ENCODE data around the gene NR6A1. TPM values are rescaled to one million over a fixed set of nuclear protein-coding genes. Genes with fewer than 3 reads are reported as not detected.

Gene NR6A1
- total and polyA plus RNA-seq, 2 of the 8 experiments (the other 6 are each of a cell fraction or from before 2014, with no cell fraction given): 93.2 to 237 TPM

DNA sequence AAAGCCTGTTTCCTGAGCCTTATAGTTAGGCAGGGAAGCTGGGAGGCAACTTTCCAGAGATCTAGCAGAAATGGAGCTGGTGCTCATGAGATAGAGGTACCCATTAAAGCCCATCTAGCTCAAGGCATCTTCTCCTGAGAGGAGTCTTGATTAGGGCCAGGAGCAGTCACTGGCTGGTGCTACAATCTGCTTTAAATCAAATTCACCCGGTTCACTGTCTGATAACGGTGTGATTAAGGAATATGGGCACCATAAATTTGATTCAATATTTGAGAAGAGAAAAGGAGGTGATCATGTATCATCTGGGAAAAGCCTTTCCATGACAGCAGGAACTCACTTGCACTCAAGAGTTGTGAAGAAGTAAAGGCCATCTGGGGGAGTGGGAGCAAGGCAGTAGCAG is 240.0 kb downstream of the NR6A1 start:
- Histone ChIP-seq H3K4me2 (ENCODE audit: insufficient read depth in 1 of 2, low read depth in 2 of 2, low read length in 2 of 2) (no peak overlapping the region), H2BK12ac (ENCODE audit: low read depth, low read length) (no peak overlapping the region), H2BK15ac (ENCODE audit: low read length) (no peak overlapping the region), H4K5ac (ENCODE audit: insufficient read length, low read depth, low read length) (no peak overlapping the region), H2BK20ac (ENCODE audit: low read length) (no peak overlapping the region), H3K23ac (ENCODE audit: insufficient read length) (no peak overlapping the region), H2BK120ac (replicated peaks; ENCODE audit: low read depth, low read length) (no peak overlapping the region), H3K56ac (replicated peaks; ENCODE audit: insufficient read length, low read depth, low read length) (no peak overlapping the region), H4K8ac (ENCODE audit: extremely low read depth, insufficient read depth, low read length) (no peak overlapping the region), H2BK5ac (ENCODE audit: low read depth, low read length) (no peak overlapping the region), H3K79me2 (ENCODE audit: control insufficient read depth in 1 of 2, insufficient read depth in 2 of 2, low read length in 2 of 2) (no peaks in the 10 kb centered on the region), H3K4me1 (replicated peaks in 1 of 4; ENCODE audit: control insufficient read depth in 3 of 4, insufficient read depth in 4 of 4, low read length in 3 of 4) (no peaks in the 10 kb centered on the region), H3K9ac (replicated peaks in 1 of 4; ENCODE audit: extremely low read depth in 1 of 4, low read depth in 3 of 4, low read length in 3 of 4) (no peak overlapping the region), H3K79me1 (ENCODE audit: low read depth, low read length) (no peaks in the 10 kb centered on the region), H4K91ac (replicated peaks; ENCODE audit: insufficient read length, low read length) (no peak overlapping the region), H3K4ac (replicated peaks; ENCODE audit: insufficient read length, low read depth, low read length) (no peak overlapping the region), H3K9me3 (ENCODE audit: insufficient read depth in 2 of 2, low read depth in 1 of 2, low read length in 1 of 2) (no peaks in the 10 kb centered on the region), H2AK5ac (ENCODE audit: low read depth, low read length) (no peak overlapping the region), H4K20me1 (replicated peaks in 1 of 2; ENCODE audit: control insufficient read depth in 1 of 2, insufficient read depth in 2 of 2, low read length in 2 of 2) (peaks cover 0 to 2% of the 10 kb centered on the region in 2 experiments), H3K23me2 (ENCODE audit: low read depth, low read length) (no peaks in the 10 kb centered on the region), H3K4me3 (ENCODE audit: extremely low read depth in 1 of 4, insufficient read depth in 2 of 4, low read depth in 3 of 4, low read length in 4 of 4) (no peak overlapping the region), H3K36me3 (ENCODE audit: control insufficient read depth in 2 of 4, insufficient read depth in 4 of 4, low read length in 3 of 4) (peaks cover 11 to 37% (median 30%) of the 10 kb centered on the region in 4 experiments), H3K27me3 (replicated peaks in 1 of 4; ENCODE audit: control insufficient read depth in 3 of 4, extremely low read depth in 1 of 4, insufficient read depth in 3 of 4, low read length in 3 of 4) (no peaks in the 10 kb centered on the region), H2AFZ (ENCODE audit: low read length) (no peak overlapping the region), H3K18ac (ENCODE audit: extremely low read depth, low read length) (no peak overlapping the region), H3K27ac (ENCODE audit: low read depth, low read length) (no peak overlapping the region), H3K14ac (ENCODE audit: insufficient read length) (no peak overlapping the region)
- POLR2A ChIA-PET (ENCODE audit: partially characterized antibody): no interaction called here
- FAIRE-seq (no peak), DNase-seq (ENCODE audit: low read depth in 1 of 2, low spot score in 2 of 2) (no peak)
- WGBS, 2 experiments (ENCODE audit: extremely low coverage in 1 of 2, insufficient coverage in 1 of 2, insufficient read length in 1 of 2, insufficient replicate concordance in 2 of 2, low coverage in 1 of 2, low lambda C conversion rate in 2 of 2, missing lambda C conversion rate in 1 of 2): 95% methylated on average over 2 of the region's 2 CpGs; no CpG with 5 or more reads in 1 of the 2 experiments
- CTCF ChIA-PET (ENCODE audit: partially characterized antibody): interaction anchor here (0.8 to 1.0 kb wide), 3 partner anchors 21 to 85 kb away, joined by 3 to 4 read pairs (median 3); no protein-coding TSS in a partner anchor
- TF ChIP-seq, protein P1, sequence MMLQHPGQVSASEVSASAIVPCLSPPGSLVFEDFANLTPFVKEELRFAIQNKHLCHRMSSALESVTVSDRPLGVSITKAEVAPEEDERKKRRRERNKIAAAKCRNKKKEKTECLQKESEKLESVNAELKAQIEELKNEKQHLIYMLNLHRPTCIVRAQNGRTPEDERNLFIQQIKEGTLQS (IDR thresholded peaks at IDR 0.05; ENCODE audit: insufficient read depth, low read depth, low read length): no peak
- TF ChIP-seq POLR2AphosphoS5 (IDR thresholded peaks at IDR 0.05; ENCODE audit: low read depth, low read length): no peak
- no peak for TF ChIP-seq BRCA1 (IDR thresholded peaks at IDR 0.05; ENCODE audit: low read depth, low read length)
- no peak for TF ChIP-seq HDAC6 (IDR thresholded peaks at IDR 0.05; ENCODE audit: low read depth, low read length)
- no peak for TF ChIP-seq MAFK (IDR thresholded peaks at IDR 0.05; ENCODE audit: low read depth, low read length)
- no peak for TF ChIP-seq CEBPB (IDR thresholded peaks at IDR 0.05; ENCODE audit: low read depth, low read length)
- TF ChIP-seq SP2 (IDR thresholded peaks at IDR 0.05; ENCODE audit: low read length): no peak
- TF ChIP-seq JUN (IDR thresholded peaks at IDR 0.05; ENCODE audit: low read depth, low read length): no peak
- TF ChIP-seq SRF (IDR thresholded peaks at IDR 0.05; ENCODE audit: low read depth, low read length): no peak
- TF ChIP-seq EZH2 (IDR thresholded peaks at IDR 0.05; ENCODE audit: low read depth, low read length, severe bottlenecking): no peak
- TF ChIP-seq CHD2 (IDR thresholded peaks at IDR 0.05; ENCODE audit: low read length): no peak
- TF ChIP-seq BACH1 (IDR thresholded peaks at IDR 0.05; ENCODE audit: low read length): no peak
- TF ChIP-seq KDM5A (IDR thresholded peaks at IDR 0.05; ENCODE audit: low read length): no peak
- TF ChIP-seq SIX5 (IDR thresholded peaks at IDR 0.05; ENCODE audit: low read depth, low read length): no peak
- no peak for TF ChIP-seq SAP30 (IDR thresholded peaks at IDR 0.05; ENCODE audit: insufficient read depth, insufficient replicate concordance, low read length)

Data from H1 (cell line).